H1 (cell line): ENCODE results near the gene RBM44. TPM values are rescaled to one million over a fixed set of nuclear protein-coding genes. Genes with fewer than 3 reads are reported as not detected.
A peak's percentile ranks its signal among the peaks of the same experiment; 100 is the strongest.

Source experiments
- CTCF ChIA-PET: fragments of 300-600 bp; sonication (Branson Sonifier 250); formaldehyde crosslinking; loops from one replicate; lab custom pipeline; 2021; ENCODE audit not compliant: partially characterized antibody; lab: Charles Lee
- POLR2A ChIA-PET: fragments of 300-600 bp; sonication (Branson Sonifier 250); formaldehyde crosslinking; loops from one replicate; lab custom pipeline; 2021; ENCODE audit warnings: inconsistent platforms; ENCODE audit not compliant: partially characterized antibody; lab: Charles Lee
- DNase-seq, 2 experiments: peaks; one replicate each; pipeline versions ENCODE4 v3.0.0 to v3.0.0-alpha.2; 2010 to 2022; ENCODE audit warnings: low spot score in 2 of 2, low read depth in 1 of 2, mixed read lengths in 1 of 2
- FAIRE-seq: peaks from 2 replicates; lab custom pipeline; 2011; peaks lifted over from hg19 to GRCh38; lab: Jason Lieb, UNC
- H2AFZ ChIP-seq: 2 replicates; pipeline ENCODE4 v1.8.1; 2012; ENCODE audit warnings: low read length, inconsistent platforms
- H2AK5ac ChIP-seq: 2 replicates; pipeline ENCODE4 v1.6.1; 2013; ENCODE audit warnings: low read depth, low read length
- H2BK120ac ChIP-seq: replicated peaks from 2 replicates; pipeline ENCODE3; 2013; ENCODE audit warnings: low read depth, low read length, inconsistent platforms
- H2BK12ac ChIP-seq: 2 replicates; pipeline ENCODE4 v1.6.1; 2013; ENCODE audit warnings: low read depth, low read length
- H2BK15ac ChIP-seq: 2 replicates; pipeline ENCODE4 v1.6.1; 2013; ENCODE audit warnings: low read length
- H2BK20ac ChIP-seq: 2 replicates; pipeline ENCODE4 v1.6.1; 2013; ENCODE audit warnings: low read length
- H2BK5ac ChIP-seq: 2 replicates; pipeline ENCODE4 v1.6.1; 2013; ENCODE audit warnings: low read depth, low read length
- H3K14ac ChIP-seq: 2 replicates; pipeline ENCODE4 v1.6.1; 2013; ENCODE audit warnings: inconsistent platforms; ENCODE audit not compliant: insufficient read length
- H3K18ac ChIP-seq: 2 replicates; pipeline ENCODE4 v1.6.1; 2013; ENCODE audit warnings: low read length; ENCODE audit errors: extremely low read depth
- H3K23ac ChIP-seq: 2 replicates; pipeline ENCODE4 v1.6.1; 2013; ENCODE audit warnings: inconsistent platforms; ENCODE audit not compliant: insufficient read length
- H3K23me2 ChIP-seq: 2 replicates; pipeline ENCODE4 v1.6.1; 2013; ENCODE audit warnings: low read depth, low read length
- H3K27ac ChIP-seq: 2 replicates; pipeline ENCODE4 v1.6.1; 2011; ENCODE audit warnings: low read depth, low read length, inconsistent platforms
- H3K27me3 ChIP-seq, 4 experiments: replicated peaks in 1 of 4; 1 replicate in 1 of 4; 2 replicates in 3 of 4; pipeline versions ENCODE4 v1.6.1 to v1.8.1; 2011 to 2013; ENCODE audit warnings: low read length in 3 of 4, mild to moderate bottlenecking in 3 of 4, inconsistent platforms in 2 of 4, mixed read lengths in 2 of 4, moderate library complexity in 1 of 4; ENCODE audit not compliant: control insufficient read depth in 3 of 4, insufficient read depth in 3 of 4; ENCODE audit errors: extremely low read depth in 1 of 4
- H3K36me3 ChIP-seq, 4 experiments: 2 replicates each; pipeline versions ENCODE4 v1.6.1 to v1.8.1; 2011 to 2013; ENCODE audit warnings: mild to moderate bottlenecking in 4 of 4, low read length in 3 of 4, moderate library complexity in 2 of 4, control low read depth in 1 of 4, inconsistent platforms in 1 of 4; ENCODE audit not compliant: insufficient read depth in 4 of 4, control insufficient read depth in 2 of 4
- H3K4ac ChIP-seq: replicated peaks from 2 replicates; pipeline ENCODE3; 2013; ENCODE audit warnings: low read length, low read depth, mixed read lengths, inconsistent platforms; ENCODE audit not compliant: insufficient read length
- H3K4me1 ChIP-seq, 4 experiments: replicated peaks in 1 of 4; 1 replicate in 1 of 4; 2 replicates in 3 of 4; pipeline versions ENCODE4 v1.6.1 to v1.8.1; 2011 to 2013; ENCODE audit warnings: low read length in 3 of 4, inconsistent platforms in 2 of 4, mixed read lengths in 1 of 4; ENCODE audit not compliant: insufficient read depth in 4 of 4, control insufficient read depth in 3 of 4
- H3K4me2 ChIP-seq, 2 experiments: 2 replicates each; pipeline versions ENCODE4 v1.6.1 to v1.8.1; 2011 to 2013; ENCODE audit warnings: low read depth in 2 of 2, low read length in 2 of 2, control low read depth in 1 of 2, inconsistent platforms in 1 of 2, mild to moderate bottlenecking in 1 of 2; ENCODE audit not compliant: insufficient read depth in 1 of 2
- H3K4me3 ChIP-seq, 4 experiments: fragments of 200-600, 300-600 bp in 1 of 4; sonication (generic), shearing (Covaris generic), sonication (Bioruptor Twin) in 1 of 4; 2 replicates each; pipeline versions ENCODE4 v1.5.1 to v1.8.1; 2011 to 2016; ENCODE audit warnings: low read length in 4 of 4, low read depth in 3 of 4, control low read depth in 2 of 4, inconsistent platforms in 2 of 4, mild to moderate bottlenecking in 2 of 4, mixed read lengths in 1 of 4, moderate library complexity in 1 of 4; ENCODE audit not compliant: insufficient read depth in 2 of 4; ENCODE audit errors: extremely low read depth in 1 of 4
- H3K56ac ChIP-seq: replicated peaks from 2 replicates; pipeline ENCODE3; 2013; ENCODE audit warnings: low read depth, mild to moderate bottlenecking, mixed read lengths, low read length, inconsistent platforms; ENCODE audit not compliant: insufficient read length
- H3K79me1 ChIP-seq: 2 replicates; pipeline ENCODE4 v1.6.1; 2013; ENCODE audit warnings: low read depth, low read length, control low read depth
- H3K79me2 ChIP-seq, 2 experiments: 2 replicates each; pipeline versions ENCODE4 v1.6.1 to v1.8.1; 2012 to 2013; ENCODE audit warnings: low read length in 2 of 2, mild to moderate bottlenecking in 2 of 2, inconsistent platforms in 1 of 2; ENCODE audit not compliant: insufficient read depth in 2 of 2, control insufficient read depth in 1 of 2
- H3K9ac ChIP-seq, 4 experiments: replicated peaks in 1 of 4; 1 replicate in 1 of 4; 2 replicates in 3 of 4; pipeline versions ENCODE4 v1.6.1 to v1.8.1; 2011 to 2013; ENCODE audit warnings: low read depth in 3 of 4, low read length in 3 of 4, control low read depth in 2 of 4, mild to moderate bottlenecking in 2 of 4, moderate library complexity in 2 of 4, inconsistent platforms in 1 of 4; ENCODE audit errors: extremely low read depth in 1 of 4
- H3K9me3 ChIP-seq, 2 experiments: 2 replicates each; pipeline versions ENCODE4 v1.6.1 to v1.8.1; 2012 to 2013; ENCODE audit warnings: mild to moderate bottlenecking in 2 of 2, moderate library complexity in 2 of 2, control low read depth in 1 of 2, inconsistent platforms in 1 of 2, low read depth in 1 of 2, low read length in 1 of 2, mixed read lengths in 1 of 2; ENCODE audit not compliant: insufficient read depth in 2 of 2
- H4K20me1 ChIP-seq, 2 experiments: replicated peaks in 1 of 2; 2 replicates each; pipeline versions ENCODE3 to v1.8.1; 2011 to 2013; ENCODE audit warnings: inconsistent platforms in 2 of 2, low read length in 2 of 2, mild to moderate bottlenecking in 1 of 2; ENCODE audit not compliant: insufficient read depth in 2 of 2, control insufficient read depth in 1 of 2
- H4K5ac ChIP-seq: 2 replicates; pipeline ENCODE4 v1.6.1; 2013; ENCODE audit warnings: low read length, low read depth, mixed read lengths, inconsistent platforms; ENCODE audit not compliant: insufficient read length
- H4K8ac ChIP-seq: 2 replicates; pipeline ENCODE4 v1.8.0; 2013; ENCODE audit warnings: mild to moderate bottlenecking, moderate library complexity, low read length, inconsistent platforms; ENCODE audit not compliant: insufficient read depth; ENCODE audit errors: extremely low read depth
- H4K91ac ChIP-seq: replicated peaks from 2 replicates; pipeline ENCODE3; 2013; ENCODE audit warnings: low read length, mixed read lengths, inconsistent platforms; ENCODE audit not compliant: insufficient read length
- BCL11A ChIP-seq, 2 experiments: IDR thresholded peaks; one replicate each; pipeline ENCODE4 v1.6.1; 2011; ENCODE audit warnings: low read depth in 2 of 2, low read length in 2 of 2, mild to moderate bottlenecking in 2 of 2
- CHD1 ChIP-seq: IDR thresholded peaks from 2 replicates; pipeline ENCODE4 v1.6.1; 2012; ENCODE audit warnings: low read depth, low read length, improper control_type of control experiment
- FOSL1 ChIP-seq: IDR thresholded peaks from 2 replicates; pipeline ENCODE4 v1.6.1; 2011; ENCODE audit warnings: mild to moderate bottlenecking, low read depth, low read length, moderate library complexity; ENCODE audit not compliant: insufficient read depth
- JUN ChIP-seq: IDR thresholded peaks from 2 replicates; pipeline ENCODE4 v1.6.1; 2011; ENCODE audit warnings: low read depth, mild to moderate bottlenecking, improper control_type of control experiment, low read length
- KDM5A ChIP-seq: fragments of 200-600 bp; IDR thresholded peaks from 2 replicates; pipeline ENCODE4 v1.7.1; 2012; ENCODE audit warnings: mild to moderate bottlenecking, low read length, inconsistent platforms, mixed read lengths
- NANOG ChIP-seq: IDR thresholded peaks from 2 replicates; pipeline ENCODE4 v1.6.1; 2011; ENCODE audit warnings: low read length, low read depth, mild to moderate bottlenecking, inconsistent platforms; ENCODE audit not compliant: insufficient read depth, poor library complexity, severe bottlenecking
- NRF1 ChIP-seq: IDR thresholded peaks from 2 replicates; pipeline ENCODE4 v1.6.1; 2011; ENCODE audit warnings: mild to moderate bottlenecking, low read depth, low read length, improper control_type of control experiment
- POLR2AphosphoS5 ChIP-seq: IDR thresholded peaks from 2 replicates; pipeline ENCODE4 v1.6.1; 2011; ENCODE audit warnings: low read depth, low read length
- RNF2 ChIP-seq: fragments of 200-900, 300-1000 bp; sonication (generic); IDR thresholded peaks from 2 replicates; pipeline ENCODE4 v1.7.1; 2016; ENCODE audit warnings: borderline replicate concordance, low read depth, mild to moderate bottlenecking, antibody characterized with exemption, low read length; ENCODE audit not compliant: poor library complexity, severe bottlenecking; ENCODE audit errors: missing control alignments
- SAP30 ChIP-seq: fragments of 300-600 bp; sonication (generic); IDR thresholded peaks from 2 replicates; pipeline ENCODE4 v1.7.1; 2012; ENCODE audit warnings: low read length, moderate library complexity, mild to moderate bottlenecking, inconsistent platforms; ENCODE audit not compliant: insufficient read depth, insufficient replicate concordance
- SP1 ChIP-seq: IDR thresholded peaks from 2 replicates; pipeline ENCODE4 v1.6.1; 2011; ENCODE audit warnings: low read depth, low read length
- SRF ChIP-seq: IDR thresholded peaks from 2 replicates; pipeline ENCODE4 v1.6.1; 2011; ENCODE audit warnings: mild to moderate bottlenecking, low read depth, low read length, moderate library complexity
- SUZ12 ChIP-seq: fragments of 200-600 bp; sonication (generic); IDR thresholded peaks from 2 replicates; pipeline ENCODE4 v1.6.1; 2012; ENCODE audit warnings: mild to moderate bottlenecking, inconsistent platforms, low read length, moderate library complexity, mixed read lengths
- YY1 ChIP-seq: IDR thresholded peaks from 2 replicates; pipeline ENCODE4 v1.6.1; 2011; ENCODE audit warnings: low read depth, mild to moderate bottlenecking, low read length
- WGBS, 2 experiments: shearing (Covaris generic) in 1 of 2; methylation state at CpG; one replicate each; pipeline versions ENCODE4 v1.1.6 to v1.1.7; 2013 to 2015; ENCODE audit warnings: low lambda C conversion rate in 2 of 2, mixed read lengths in 2 of 2, inconsistent platforms in 1 of 2, low coverage in 1 of 2, missing lambda C conversion rate in 1 of 2; ENCODE audit not compliant: insufficient replicate concordance in 2 of 2, insufficient coverage in 1 of 2, insufficient read length in 1 of 2; ENCODE audit errors: extremely low coverage in 1 of 2, missing lambda C conversion rate in 1 of 2; 5-methylcytosine and 5-hydroxymethylcytosine counted together
- polyA plus RNA-seq, 7 experiments: library from polyadenylated mRNA; depleted of rRNA in 3 of 7; stranded (reverse) in 5 of 7; unstranded in 2 of 7; fragments of >200 nt in 5 of 7; fragments of 200-250 nt in 2 of 7; gene quantifications; 1 replicate in 5 of 7; 2 replicates in 1 of 7; 4 replicates in 1 of 7; pipeline versions ENCODE4 v1.2.1 to v1.2.3, GENCODE V29; 2011 to 2013; ENCODE audit warnings: missing spikeins in 2 of 7, mixed read lengths in 2 of 7
- total RNA-seq: library from RNA; stranded (reverse); fragmentation: NEBNext Ultra II Directional; extraction: Animal tissue kit (Norgen Biotek cat#: 25700); gene quantifications from 2 replicates; pipeline ENCODE4 v1.2.1, GENCODE V29; 2021

The RBM44 gene
- total and polyA plus RNA-seq, 2 of the 8 experiments (the other 6 are each of a cell fraction or from before 2014, with no cell fraction given): 0.12 to 0.43 TPM

DNA sequence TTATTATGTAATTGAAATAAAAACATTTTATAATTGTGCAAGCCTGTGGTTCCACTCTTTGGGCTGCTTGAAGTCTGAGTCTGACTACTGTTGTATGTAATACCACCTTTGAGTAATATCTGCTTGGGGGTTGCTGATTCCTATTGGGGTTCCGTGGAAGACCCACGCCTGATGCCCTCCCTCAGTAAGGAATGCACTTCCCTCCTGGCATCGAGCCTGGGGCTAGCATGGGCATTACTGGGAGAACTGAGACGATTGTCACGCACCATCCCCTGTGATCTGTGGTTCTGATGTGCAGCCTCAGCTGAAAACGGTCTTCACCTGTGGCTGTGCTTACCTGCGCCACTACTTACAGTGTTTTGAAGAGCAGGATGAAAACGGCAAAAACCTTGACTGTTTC, 32.7 kb upstream of the RBM44 start:
- Histone ChIP-seq H3K36me3 (peaks cover 0 to 12% (median 6%) of the 10 kb centered on the region in 4 experiments; a peak in 4 of 8 replicates), H2AFZ (no peak overlapping the region), H3K4ac (no peak overlapping the region), H3K9me3 (no peaks in the 10 kb centered on the region), H3K79me2 (no peaks in the 10 kb centered on the region), H4K91ac (no peak overlapping the region), H3K56ac (no peak overlapping the region), H2BK15ac (no peak overlapping the region), H4K5ac (no peak overlapping the region), H3K23me2 (no peaks in the 10 kb centered on the region), H2BK120ac (no peak overlapping the region), H2AK5ac (no peak overlapping the region), H2BK20ac (no peak overlapping the region), H4K20me1 (no peaks in the 10 kb centered on the region), H3K23ac (no peak overlapping the region), H3K4me3 (no peak overlapping the region), H2BK12ac (no peak overlapping the region), H3K9ac (no peak overlapping the region), H3K18ac (no peak overlapping the region), H4K8ac (no peak overlapping the region), H3K4me2 (no peak overlapping the region), H3K4me1 (no peaks in the 10 kb centered on the region), H3K27ac (no peak overlapping the region), H3K14ac (no peak overlapping the region), H3K27me3 (no peaks in the 10 kb centered on the region), H2BK5ac (no peak overlapping the region), H3K79me1 (no peaks in the 10 kb centered on the region)
- ChIA-PET POLR2A (no interaction called here), CTCF (interaction anchor here (0.6 to 1.1 kb wide), 3 partner anchors 9 to 452 kb away, joined by 4 to 6 read pairs (median 4); no protein-coding TSS in a partner anchor)
- WGBS, 2 experiments: 89% methylated on average over 8 of the region's 8 CpGs; no CpG with 5 or more reads in 1 of the 2 experiments
- FAIRE-seq (no peak), DNase-seq (peak in 1 of 2 experiments; percentile 33)
- no peak for TF ChIP-seq FOSL1
- TF ChIP-seq YY1: no peak
- no peak for TF ChIP-seq KDM5A
- TF ChIP-seq SAP30: no peak
- TF ChIP-seq RNF2: no peak
- TF ChIP-seq BCL11A (IDR thresholded peaks at IDR 0.05; ENCODE audit: low read depth in 2 of 2, low read length in 2 of 2): no peak
- TF ChIP-seq NRF1: no peak
- TF ChIP-seq SRF: no peak
- no peak for TF ChIP-seq JUN
- TF ChIP-seq CHD1: no peak
- TF ChIP-seq POLR2AphosphoS5: no peak
- TF ChIP-seq SUZ12: no peak
- TF ChIP-seq NANOG: no peak
- TF ChIP-seq SP1: no peak
